Fibroblast of lung (primary cell): ENCODE results near the gene LYL1.

Source experiments
- EZH2 ChIP-seq: IDR thresholded peaks from 2 replicates; pipeline ENCODE4 v1.5.1; 2012; ENCODE audit warnings: low read length, control low read depth, mild to moderate bottlenecking; ENCODE audit errors: missing control alignments
- TF ChIP-seq, protein P1 (sequence below), 2 donors: IDR thresholded peaks in 1 of 2; conservative IDR thresholded peaks in 1 of 2; 1 replicate in 1 of 2; 2 replicates in 1 of 2; pipeline ENCODE4 v1.5.1; 2011 to 2012; ENCODE audit warnings: low read length in 2 of 2, control low read depth in 1 of 2, inconsistent platforms in 1 of 2, low read depth in 1 of 2, mild to moderate bottlenecking in 1 of 2

DNA sequence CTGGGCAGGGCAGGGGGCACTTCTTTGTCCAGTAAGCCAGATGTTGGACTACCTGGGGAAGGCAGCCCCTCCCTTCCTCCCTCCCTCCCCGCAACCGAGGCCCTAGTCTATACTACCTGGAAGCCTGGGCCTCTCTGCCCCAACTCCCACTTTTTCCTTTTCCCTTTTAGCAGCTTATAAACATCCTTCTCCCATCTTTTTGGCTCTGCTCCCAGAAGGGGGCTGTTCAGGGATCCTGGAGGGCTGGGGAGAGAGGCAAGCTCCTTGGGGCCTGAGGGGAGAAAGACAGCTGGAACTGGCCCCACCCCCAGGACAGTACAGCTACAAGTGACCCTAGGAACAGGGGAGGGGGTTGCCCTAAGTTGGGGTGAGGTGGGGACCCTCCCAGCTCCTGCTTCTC, 44.9 kb downstream of the LYL1 start:
- TF ChIP-seq, protein P1, sequence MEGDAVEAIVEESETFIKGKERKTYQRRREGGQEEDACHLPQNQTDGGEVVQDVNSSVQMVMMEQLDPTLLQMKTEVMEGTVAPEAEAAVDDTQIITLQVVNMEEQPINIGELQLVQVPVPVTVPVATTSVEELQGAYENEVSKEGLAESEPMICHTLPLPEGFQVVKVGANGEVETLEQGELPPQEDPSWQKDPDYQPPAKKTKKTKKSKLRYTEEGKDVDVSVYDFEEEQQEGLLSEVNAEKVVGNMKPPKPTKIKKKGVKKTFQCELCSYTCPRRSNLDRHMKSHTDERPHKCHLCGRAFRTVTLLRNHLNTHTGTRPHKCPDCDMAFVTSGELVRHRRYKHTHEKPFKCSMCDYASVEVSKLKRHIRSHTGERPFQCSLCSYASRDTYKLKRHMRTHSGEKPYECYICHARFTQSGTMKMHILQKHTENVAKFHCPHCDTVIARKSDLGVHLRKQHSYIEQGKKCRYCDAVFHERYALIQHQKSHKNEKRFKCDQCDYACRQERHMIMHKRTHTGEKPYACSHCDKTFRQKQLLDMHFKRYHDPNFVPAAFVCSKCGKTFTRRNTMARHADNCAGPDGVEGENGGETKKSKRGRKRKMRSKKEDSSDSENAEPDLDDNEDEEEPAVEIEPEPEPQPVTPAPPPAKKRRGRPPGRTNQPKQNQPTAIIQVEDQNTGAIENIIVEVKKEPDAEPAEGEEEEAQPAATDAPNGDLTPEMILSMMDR (conservative IDR thresholded peaks at IDR 0.05 in 1 of 2, IDR thresholded peaks at IDR 0.05 in 1 of 2; ENCODE audit: low read depth in 1 of 2, low read length in 2 of 2): no peak
- no peak for TF ChIP-seq EZH2
